GM19193 (cell line): ENCODE data around the gene GPR89A.

Experiments used
- POLR2A ChIP-seq: IDR thresholded peaks from 4 replicates; pipeline ENCODE4 v1.6.1; 2011; ENCODE audit not compliant: insufficient read depth, insufficient read length; ENCODE audit errors: extremely low read depth

GPR89A gene

GRCh38 chr1:145607833-145608733 lies at the start of gene GPR89A:
TSS of gene GPR89A (plus strand) at chr1:145607988. CDS start at chr1:145608134, 146 bp downstream.
- TF ChIP-seq POLR2A = peak; percentile 90

DNA sequence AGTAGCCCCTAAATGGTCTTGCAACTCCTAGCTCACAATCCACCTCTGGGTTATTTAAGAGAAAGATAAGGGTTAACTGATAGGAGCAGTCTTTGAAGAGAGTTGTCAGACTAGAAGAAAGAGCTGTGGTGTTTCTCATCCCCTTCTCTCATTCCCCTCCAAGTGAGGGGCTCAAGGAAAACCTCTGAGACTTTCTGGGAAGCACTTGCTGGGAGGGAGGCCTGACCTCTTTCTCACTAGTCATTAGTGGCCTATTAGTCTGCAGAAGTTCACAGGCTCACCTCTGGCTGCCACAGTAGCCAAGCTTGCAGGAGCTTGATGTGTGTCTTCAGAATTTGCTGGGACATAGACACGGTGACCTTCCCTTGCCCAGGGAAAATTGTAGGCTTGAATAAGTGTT lies 6.2 kb upstream of the GPR89A start:
- TF ChIP-seq POLR2A = no peak

DNA sequence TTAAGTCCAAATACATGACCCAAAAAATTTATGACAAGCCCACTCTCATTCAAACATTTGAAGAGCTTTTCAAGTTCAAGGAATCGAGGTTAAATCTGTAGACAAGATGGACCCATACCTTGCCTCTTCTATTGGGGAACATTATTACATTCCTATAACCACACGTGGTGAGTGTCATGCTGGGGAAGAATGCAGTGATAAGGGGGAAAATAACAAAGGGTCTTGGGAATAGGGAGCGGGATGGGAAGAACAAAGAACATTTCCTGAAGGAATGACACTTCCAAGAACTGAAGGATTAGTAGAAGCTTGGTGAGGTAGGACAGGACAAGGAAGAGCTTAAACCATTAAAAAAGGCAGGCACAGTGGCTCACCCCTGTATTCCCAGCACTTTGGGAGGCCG lies 80.5 kb downstream of the GPR89A start:
- TF ChIP-seq POLR2A = no peak

DNA sequence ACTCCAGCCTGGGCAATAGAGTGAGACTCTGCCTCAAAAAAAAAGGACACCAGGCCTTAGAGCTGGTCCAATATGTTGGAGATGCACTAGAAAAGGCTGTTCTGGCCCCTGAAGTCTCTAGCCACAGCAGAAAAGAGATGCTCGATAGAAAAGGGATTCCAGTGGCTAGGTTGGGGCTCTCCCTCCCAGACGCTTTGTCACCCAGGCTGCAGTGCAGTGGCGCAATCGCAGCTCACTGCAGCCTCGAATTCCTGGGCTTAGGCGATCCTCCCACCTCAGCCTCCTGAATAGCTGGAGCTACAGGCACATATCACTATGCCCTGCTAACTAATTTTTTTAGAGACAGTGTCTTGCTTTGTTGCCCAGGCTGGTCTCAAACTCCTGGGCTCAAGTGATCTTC lies 81.1 kb downstream of the GPR89A start:
- TF ChIP-seq POLR2A = no peak

DNA sequence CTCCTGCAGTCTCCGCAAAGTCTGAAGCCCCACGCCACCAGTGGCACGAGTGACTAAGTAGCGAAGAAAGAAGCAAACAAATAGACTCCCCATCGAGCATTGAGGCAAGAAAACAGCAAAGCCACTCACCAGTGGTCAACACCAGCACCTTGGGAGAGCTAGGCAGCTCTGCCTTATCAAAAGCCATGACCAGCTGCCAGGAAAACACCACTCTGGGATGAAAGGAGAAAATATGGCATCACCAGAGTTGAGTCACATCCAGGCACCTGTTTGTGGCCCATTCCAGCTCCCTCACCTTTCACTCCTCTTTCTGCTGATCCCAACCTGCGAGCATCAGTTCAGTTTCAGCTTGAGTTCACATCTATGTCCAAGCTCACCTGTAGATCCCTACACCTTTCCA lies 82.1 kb downstream of the GPR89A start:
- no peak for TF ChIP-seq POLR2A

DNA sequence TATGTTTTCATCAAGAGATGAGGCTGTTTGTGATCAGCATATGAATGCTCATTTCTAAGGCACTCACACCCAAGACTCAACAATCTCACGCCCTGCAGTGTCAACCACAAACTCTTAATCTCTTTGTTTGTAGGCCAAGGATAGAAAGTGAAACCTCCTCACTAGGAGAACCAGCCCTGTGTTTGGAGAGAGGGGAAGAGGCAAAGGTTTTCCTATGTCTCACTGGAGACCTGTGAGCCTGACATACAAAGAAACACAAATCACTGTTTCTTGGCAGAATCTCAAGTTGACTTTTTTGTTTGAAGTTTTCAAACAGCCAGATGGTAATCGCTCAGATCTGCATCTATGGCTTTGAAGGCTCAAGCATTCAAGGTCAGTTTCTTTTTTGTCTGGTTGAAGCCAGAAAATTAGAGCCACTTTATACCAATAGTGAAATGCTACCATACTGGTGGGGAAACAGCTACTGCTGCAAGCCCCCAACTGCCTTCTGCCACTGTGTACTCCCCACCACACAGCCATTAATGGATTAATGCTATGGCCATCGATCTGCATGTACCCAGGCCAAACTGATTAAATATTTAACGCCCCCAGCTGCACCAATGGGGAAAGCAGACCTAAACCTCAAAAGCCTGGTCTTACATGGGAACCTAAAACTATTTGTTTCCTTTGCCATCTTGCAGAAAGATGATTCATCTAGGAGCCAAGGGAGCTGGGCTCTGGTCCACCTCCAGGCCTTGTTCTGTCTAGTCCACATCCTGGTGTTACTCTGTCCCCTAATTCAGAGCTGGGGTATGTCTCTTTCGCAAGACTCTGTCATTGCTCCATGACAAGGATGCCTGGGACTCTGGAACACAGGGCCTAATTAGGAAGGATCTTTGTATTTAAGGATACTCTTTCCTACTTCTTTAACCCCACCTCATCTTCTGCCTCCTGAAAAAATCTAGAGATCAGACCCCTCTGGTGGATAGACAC lies 83.1 kb downstream of the GPR89A start:
- TF ChIP-seq POLR2A = no peak

- no peak for TF ChIP-seq POLR2A
Observed at GRCh38 chr1:145692785-145693443, 85.1 kb downstream of the GPR89A start.

GRCh38 chr1:145695821-145696629 lies 88.2 kb downstream of the GPR89A start:
- no peak for TF ChIP-seq POLR2A

GRCh38 chr1:145696630-145696960 lies 88.8 kb downstream of the GPR89A start:
- TF ChIP-seq POLR2A = no peak

GRCh38 chr1:145701306-145701862 lies 93.6 kb downstream of the GPR89A start:
- no peak for TF ChIP-seq POLR2A

GRCh38 chr1:145702052-145702451 lies 94.3 kb downstream of the GPR89A start:
- no peak for TF ChIP-seq POLR2A

DNA sequence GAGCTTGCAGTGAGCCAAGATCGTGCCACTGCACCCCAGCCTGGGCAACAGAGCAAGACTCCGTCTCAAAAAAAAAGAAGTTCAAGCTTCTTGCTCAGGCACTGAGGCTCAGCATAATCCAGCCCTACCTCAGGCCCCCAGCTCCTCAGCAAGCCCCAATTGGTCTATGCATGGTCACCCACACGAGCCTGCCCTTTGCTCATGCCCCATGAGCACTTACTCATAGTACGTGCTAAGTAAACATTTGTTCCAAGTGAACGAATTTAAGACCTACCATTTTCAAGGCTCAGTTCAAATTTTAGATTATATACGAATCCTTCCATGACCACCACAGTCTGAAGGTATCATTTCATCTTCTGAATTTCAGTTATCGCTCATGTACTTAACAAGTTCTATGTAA lies 95.0 kb downstream of the GPR89A start:
- no peak for TF ChIP-seq POLR2A

- TF ChIP-seq POLR2A = no peak
Observed at GRCh38 chr1:145705622-145706021, 97.8 kb downstream of the GPR89A start.
